PC-9 (cell line): ENCODE measurements around the gene NEK7. TPM values are rescaled to one million over a fixed set of nuclear protein-coding genes. Genes with fewer than 3 reads are reported as not detected.

Experiments
- BruUV-seq: library from RNA; stranded (reverse); fragments of 400-500 nt; replicated peaks from 2 replicates; lab custom pipeline; 2021; lab: Mats Ljungman, UMichigan
- CTCF ChIA-PET: fragments of 300-600 bp; sonication (Branson Sonifier 250); formaldehyde crosslinking; loops from one replicate; lab custom pipeline; 2022; ENCODE audit warnings: antibody characterized with exemption; lab: Charles Lee
- POLR2A ChIA-PET: fragments of 300-600 bp; sonication (Branson Sonifier 250); formaldehyde crosslinking; loops from one replicate; lab custom pipeline; 2022; ENCODE audit warnings: antibody characterized with exemption; ENCODE audit not compliant: unreplicated experiment; lab: Charles Lee
- DNase-seq, 2 experiments: peaks; one replicate each; pipeline versions ENCODE4 v3.0.0 to v3.0.0-alpha.2; 2015 to 2022; ENCODE audit warnings: mixed read lengths in 1 of 2
- H2AFZ ChIP-seq: fragments of 200-600 bp; sonication (generic); 2 replicates; pipeline ENCODE4 v1.8.1; 2017; ENCODE audit warnings: antibody characterized with exemption
- H3F3A ChIP-seq: fragments of 200-600 bp; sonication (generic); 2 replicates; pipeline ENCODE4 v1.8.1; 2017; ENCODE audit warnings: antibody characterized with exemption, mild to moderate bottlenecking, low read depth; ENCODE audit not compliant: insufficient read depth
- H3K27ac ChIP-seq: fragments of 200-600 bp; sonication (generic); 2 replicates; pipeline ENCODE4 v1.6.1; 2016; ENCODE audit warnings: mixed run types
- H3K27me3 ChIP-seq: fragments of 200-600 bp; sonication (generic); 2 replicates; pipeline ENCODE4 v1.6.1; 2016; ENCODE audit warnings: low read depth, mixed run types; ENCODE audit not compliant: insufficient read depth
- H3K36me3 ChIP-seq: fragments of 200-600 bp; sonication (generic); 2 replicates; pipeline ENCODE4 v1.6.1; 2016; ENCODE audit warnings: low read depth, mixed run types
- H3K4me1 ChIP-seq: fragments of 200-600 bp; sonication (generic); replicated peaks from 2 replicates; pipeline ENCODE4 v1.6.1; 2016; ENCODE audit warnings: mixed run types; ENCODE audit not compliant: insufficient read depth
- H3K4me2 ChIP-seq: fragments of 200-600 bp; sonication (generic); 2 replicates; pipeline ENCODE4 v1.6.1; 2017; ENCODE audit warnings: mixed run types
- H3K4me3 ChIP-seq: fragments of 200-600 bp; sonication (generic); 2 replicates; pipeline ENCODE4 v1.6.1; 2016; ENCODE audit warnings: mixed run types
- H3K79me2 ChIP-seq: fragments of 200-600 bp; sonication (generic); 2 replicates; pipeline ENCODE4 v1.6.1; 2017; ENCODE audit warnings: low read depth, mixed run types
- H3K9me2 ChIP-seq: fragments of 200-600 bp; sonication (generic); 2 replicates; pipeline ENCODE4 v1.8.1; 2017; ENCODE audit warnings: mild to moderate bottlenecking; ENCODE audit not compliant: insufficient read depth
- H3K9me3 ChIP-seq: fragments of 200-600 bp; sonication (generic); 2 replicates; pipeline ENCODE4 v1.8.1; 2016; ENCODE audit warnings: low read depth; ENCODE audit not compliant: insufficient read depth
- H4K20me1 ChIP-seq: fragments of 200-600 bp; sonication (generic); 2 replicates; pipeline ENCODE4 v1.8.1; 2017; ENCODE audit not compliant: insufficient read depth
- CTCF ChIP-seq: fragments of 200-600 bp; sonication (generic); conservative IDR thresholded peaks from 2 replicates; pipeline ENCODE4 v1.6.1; 2017; ENCODE audit warnings: mixed run types, antibody characterized with exemption, mild to moderate bottlenecking, moderate library complexity
- EZH2 ChIP-seq: fragments of 200-600 bp; sonication (generic); IDR thresholded peaks from 2 replicates; pipeline ENCODE4 v1.8.0; 2017; ENCODE audit warnings: antibody characterized with exemption, low read depth
- intact Hi-C: fragments of 100-400 bp; cut with micrococcal nuclease; formaldehyde crosslinking; loops from one replicate; pipeline ENCODE4 v1.10.0; 2022; ENCODE audit not compliant: unreplicated experiment
- total RNA-seq: library from RNA; stranded (reverse); gene quantifications from 2 replicates; pipeline ENCODE4 v1.2.3, GENCODE V29; 2021

The NEK7 gene
- total RNA-seq, 1 experiment from 2014 or later = 67.4 TPM

GRCh38 chr1:198201956-198202784 lies 45.4 kb downstream of the NEK7 start:
- H4K20me1 ChIP-seq = peaks cover 4% of the 10 kb centered on the region; the same call in 1 of the 2 replicates
- no peaks in the 10 kb centered on the region; the same call in 1 of the 2 replicates for H3F3A ChIP-seq
- H3K4me2 ChIP-seq = no peak overlapping the region
- intact Hi-C loops = no loop called here
- no peaks in the 10 kb centered on the region for H3K36me3 ChIP-seq
- H3K79me2 ChIP-seq = peaks cover 56% of the 10 kb centered on the region
- TF ChIP-seq CTCF (no peak), EZH2 (no peak)
- ChIA-PET POLR2A (no interaction called here), CTCF (no interaction called here)
- no peaks in the 10 kb centered on the region for H3K9me3 ChIP-seq
- no peak for DNase-seq
- H3K9me2 ChIP-seq = no peaks in the 10 kb centered on the region
- H2AFZ ChIP-seq = no peak overlapping the region
- H3K27ac ChIP-seq = no peak overlapping the region
- BruUV-seq = no TSS peak
- H3K4me3 ChIP-seq = no peak overlapping the region
- H3K4me1 ChIP-seq = no peaks in the 10 kb centered on the region
- no peaks in the 10 kb centered on the region for H3K27me3 ChIP-seq

- Histone ChIP-seq H3K36me3 (no peaks in the 10 kb centered on the region), H3K27ac (no peak overlapping the region), H3K9me2 (no peaks in the 10 kb centered on the region), H3K4me1 (no peaks in the 10 kb centered on the region), H3K4me3 (no peak overlapping the region), H3K4me2 (no peak overlapping the region), H3K79me2 (peaks cover 47% of the 10 kb centered on the region), H3K9me3 (no peaks in the 10 kb centered on the region), H2AFZ (no peak overlapping the region), H4K20me1 (peaks cover 8% of the 10 kb centered on the region; the same call in 1 of the 2 replicates), H3K27me3 (no peaks in the 10 kb centered on the region), H3F3A (no peaks in the 10 kb centered on the region; the same call in 1 of the 2 replicates)
- intact Hi-C loops = no loop called here
- no peak for TF ChIP-seq EZH2
- TF ChIP-seq CTCF = no peak
- CTCF ChIA-PET = interaction anchor here (0.6 kb wide), 1 partner anchor 11 kb away, joined by 3 read pairs; no protein-coding TSS in a partner anchor
- no TSS peak for BruUV-seq
- POLR2A ChIA-PET = no interaction called here
- no peak for DNase-seq
These were observed 46.6 kb downstream of the NEK7 start for GRCh38 chr1:198203434-198203833.

GRCh38 chr1:198205016-198205684 lies 48.4 kb downstream of the NEK7 start:
- BruUV-seq = no TSS peak
- CTCF ChIA-PET = interaction anchor here (0.6 kb wide), 1 partner anchor 82 kb away, joined by 3 read pairs; no protein-coding TSS in a partner anchor
- H3K4me3 ChIP-seq = no peak overlapping the region
- H3K27me3 ChIP-seq = no peaks in the 10 kb centered on the region
- no peaks in the 10 kb centered on the region for H3K9me3 ChIP-seq
- intact Hi-C loops = no loop called here
- no peak overlapping the region for H2AFZ ChIP-seq
- POLR2A ChIA-PET = interaction anchor here (0.5 to 0.6 kb wide), 2 partner anchors 308 to 452 kb away, joined by 4 to 8 read pairs; no protein-coding TSS in a partner anchor
- peaks cover 37% of the 10 kb centered on the region for H3K79me2 ChIP-seq
- H3K4me1 ChIP-seq = no peaks in the 10 kb centered on the region
- H3K27ac ChIP-seq = no peak overlapping the region
- peaks cover 8% of the 10 kb centered on the region; the same call in 1 of the 2 replicates for H4K20me1 ChIP-seq
- H3K9me2 ChIP-seq = no peaks in the 10 kb centered on the region
- H3F3A ChIP-seq = no peaks in the 10 kb centered on the region; the same call in 1 of the 2 replicates
- DNase-seq = no peak
- no peak for TF ChIP-seq EZH2
- TF ChIP-seq CTCF = no peak
- no peak overlapping the region for H3K4me2 ChIP-seq
- H3K36me3 ChIP-seq = no peaks in the 10 kb centered on the region
